HepG2 (cell line): ENCODE measurements around the gene MITF. TPM values are rescaled to one million over a fixed set of nuclear protein-coding genes. Genes with fewer than 3 reads are reported as not detected.

Experiments used
- ATAC-seq: fragments of 200-7000 bp; cut with Tn5 transposase; 3 replicates; pipeline ENCODE4 v1.9.1; 2020; ENCODE audit warnings: mild to moderate bottlenecking, moderate library complexity
- BruUV-seq: library from RNA; stranded (reverse); fragments of 400-500 nt; replicated peaks from 2 replicates; lab custom pipeline; 2021; lab: Mats Ljungman, UMichigan
- CTCF ChIA-PET: fragments of 300-600 bp; formaldehyde crosslinking; extraction: SDS; loops from one replicate; lab custom pipeline; 2021; ENCODE audit warnings: low total read pairs, inconsistent platforms, low intra/inter-chr PET ratio; lab: Yijun Ruan, JAX
- POLR2A ChIA-PET: fragments of 350-600 bp; sonication (Branson Sonifier 250); formaldehyde crosslinking; loops from one replicate; lab custom pipeline; 2020; ENCODE audit warnings: antibody characterized with exemption, inconsistent platforms; lab: Yijun Ruan, JAX
- DNase-seq: peaks from one replicate; pipeline ENCODE4 v3.0.0-alpha.2; 2015; ENCODE audit warnings: low spot score
- FAIRE-seq: peaks from 3 replicates; lab custom pipeline; 2011; peaks lifted over from hg19 to GRCh38; lab: Jason Lieb, UNC
- H2AFZ ChIP-seq: one replicate; pipeline ENCODE4 v1.6.1; 2011; ENCODE audit warnings: low read length, inconsistent platforms
- H3K27ac ChIP-seq: fragments of 300-600 bp; 3 replicates; pipeline ENCODE4 v1.8.0; 2011; ENCODE audit warnings: mixed run types, mild to moderate bottlenecking, mixed read lengths, low read length, inconsistent platforms; ENCODE audit not compliant: insufficient read depth; ENCODE audit errors: extremely low read length
- H3K27me3 ChIP-seq, 2 experiments: fragments of 200-600 bp in 1 of 2; 2 replicates in 1 of 2; 3 replicates in 1 of 2; pipeline versions ENCODE4 v1.6.0 to v1.8.0; 2011; ENCODE audit warnings: low read length in 2 of 2, mild to moderate bottlenecking in 2 of 2, moderate library complexity in 2 of 2, inconsistent platforms in 1 of 2; ENCODE audit not compliant: insufficient read depth in 2 of 2, control insufficient read depth in 1 of 2
- H3K36me3 ChIP-seq, 2 experiments: fragments of 200-600 bp in 1 of 2; replicated peaks in 1 of 2; 2 replicates in 1 of 2; 3 replicates in 1 of 2; pipeline versions ENCODE4 v1.5.1 to v1.8.0; 2011; ENCODE audit warnings: low read length in 2 of 2, inconsistent platforms in 1 of 2; ENCODE audit not compliant: insufficient read depth in 2 of 2, control insufficient read depth in 1 of 2
- H3K4me1 ChIP-seq: 2 replicates; pipeline ENCODE4 v1.5.1; 2012; ENCODE audit warnings: low read length, inconsistent platforms; ENCODE audit not compliant: insufficient read depth
- H3K4me2 ChIP-seq: 2 replicates; pipeline ENCODE4 v1.6.0; 2011; ENCODE audit warnings: low read depth, low read length, inconsistent platforms
- H3K4me3 ChIP-seq, 3 experiments: fragments of 200-600 bp in 1 of 3; sonication (generic), shearing (Covaris generic) in 1 of 3; replicated peaks in 1 of 3; 2 replicates each; pipeline ENCODE4 v1.5.1; 2011 to 2016; ENCODE audit warnings: low read length in 3 of 3, inconsistent platforms in 2 of 3, low read depth in 2 of 3, mild to moderate bottlenecking in 2 of 3, control low read depth in 1 of 3, mixed read lengths in 1 of 3; ENCODE audit not compliant: insufficient read depth in 1 of 3
- H3K79me2 ChIP-seq: one replicate; pipeline ENCODE4 v1.6.1; 2011; ENCODE audit warnings: low read length, inconsistent platforms; ENCODE audit not compliant: insufficient read depth
- H3K9ac ChIP-seq: 2 replicates; pipeline ENCODE4 v1.6.0; 2011; ENCODE audit warnings: mild to moderate bottlenecking, low read depth, low read length, inconsistent platforms; ENCODE audit not compliant: insufficient read depth
- H3K9me3 ChIP-seq: 2 replicates; pipeline ENCODE4 v1.5.1; 2012; ENCODE audit warnings: mild to moderate bottlenecking, low read length
- H4K20me1 ChIP-seq: 2 replicates; pipeline ENCODE4 v1.6.0; 2011; ENCODE audit warnings: inconsistent platforms, mild to moderate bottlenecking, low read length, moderate library complexity; ENCODE audit not compliant: insufficient read depth
- CBFB ChIP-seq: sonication (generic); formaldehyde crosslinking; IDR thresholded peaks from 2 replicates; pipeline ENCODE4 v1.4.0; 2020; ENCODE audit warnings: missing genetic modification reagents
- ETV6 ChIP-seq: sonication (generic); formaldehyde crosslinking; conservative IDR thresholded peaks from 2 replicates; pipeline ENCODE4 v1.4.0; 2020; ENCODE audit warnings: missing genetic modification reagents
- HES4 ChIP-seq: sonication (generic); formaldehyde crosslinking; IDR thresholded peaks from 2 replicates; pipeline ENCODE4 v1.9.0; 2021; ENCODE audit warnings: mild to moderate bottlenecking, missing genetic modification reagents, borderline replicate concordance
- HOXA5 ChIP-seq: sonication (generic); formaldehyde crosslinking; IDR thresholded peaks from 2 replicates; pipeline ENCODE4 v1.4.0; 2020; ENCODE audit warnings: missing genetic modification reagents
- KDM3A ChIP-seq: IDR thresholded peaks from 2 replicates; pipeline ENCODE4 v1.6.1; 2018; ENCODE audit warnings: low read depth, missing compliant biosample characterization
- NFIB ChIP-seq: sonication (generic); formaldehyde crosslinking; IDR thresholded peaks from 2 replicates; pipeline ENCODE4 v1.9.0; 2021; ENCODE audit warnings: missing genetic modification reagents, mild to moderate bottlenecking, borderline replicate concordance
- PPARG ChIP-seq: conservative IDR thresholded peaks from 2 replicates; pipeline ENCODE4 v1.6.1; 2016; ENCODE audit warnings: missing biosample characterization, missing genetic modification reagents
- RFXAP ChIP-seq: sonication (generic); formaldehyde crosslinking; IDR thresholded peaks from 2 replicates; pipeline ENCODE4 v1.4.0; 2020; ENCODE audit warnings: missing genetic modification reagents, borderline replicate concordance
- YEATS4 ChIP-seq: sonication (generic); formaldehyde crosslinking; IDR thresholded peaks from 2 replicates; pipeline ENCODE4 v1.4.0; 2020; ENCODE audit warnings: missing genetic modification reagents, borderline replicate concordance
- ZBTB42 ChIP-seq: sonication (generic); formaldehyde crosslinking; IDR thresholded peaks from 2 replicates; pipeline ENCODE4 v1.5.0; 2020; ENCODE audit warnings: mild to moderate bottlenecking, missing genetic modification reagents
- ZNF350 ChIP-seq: sonication (generic); formaldehyde crosslinking; IDR thresholded peaks from 2 replicates; pipeline ENCODE4 v1.4.0; 2020; ENCODE audit warnings: mild to moderate bottlenecking, low read depth, missing genetic modification reagents, borderline replicate concordance
- ZNF75D ChIP-seq: sonication (generic); formaldehyde crosslinking; IDR thresholded peaks from 2 replicates; pipeline ENCODE4 v1.8.1; 2023; ENCODE audit warnings: missing genetic modification reagents, mild to moderate bottlenecking, borderline replicate concordance
- WGBS: methylation state at CpG from one replicate; pipeline ENCODE4 v1.1.6; 2017; ENCODE audit warnings: low lambda C conversion rate; 5-methylcytosine and 5-hydroxymethylcytosine counted together
- in situ Hi-C: cut with HindIII; loops from 2 replicates; pipeline ENCODE4 v1.10.0; 2017; ENCODE audit warnings: low pct_unique_long_range_greater_than_20kb; ENCODE audit not compliant: extremely low pct_ligation_motif_present
- intact Hi-C: fragments of 100-400 bp; cut with micrococcal nuclease; formaldehyde crosslinking; loops from one replicate; pipeline ENCODE4 v1.10.0; 2022; ENCODE audit not compliant: unreplicated experiment
- polyA plus RNA-seq, 8 experiments: library from polyadenylated mRNA; depleted of rRNA in 3 of 8; stranded (reverse) in 7 of 8; unstranded in 1 of 8; fragments of >200 nt; fragmentation: Illumina TruSeq in 4 of 8; extraction: Trizol in 4 of 8; gene quantifications; 2 replicates each; pipeline versions ENCODE4 v1.2.1 to v1.2.3, GENCODE V29; 2011 to 2016; ENCODE audit warnings: low read depth in 4 of 8, missing spikeins in 1 of 8, mixed read lengths in 1 of 8; ENCODE audit not compliant: insufficient read depth in 1 of 8
- total RNA-seq, 5 experiments: library from RNA; depleted of rRNA; stranded (reverse); fragments of >200 nt; fragmentation: Illumina TruSeq; extraction: Trizol; gene quantifications; 2 replicates each; pipeline ENCODE4 v1.2.3, GENCODE V29; 2016; ENCODE audit warnings: low read depth in 1 of 5
- TF ChIP-seq, protein P1 (sequence below): sonication (generic); formaldehyde crosslinking; IDR thresholded peaks from 2 replicates; pipeline ENCODE4 v1.5.0; 2020; ENCODE audit warnings: mild to moderate bottlenecking, missing genetic modification reagents, borderline replicate concordance
- TF ChIP-seq, protein P2 (sequence below): sonication (generic); formaldehyde crosslinking; IDR thresholded peaks from 2 replicates; pipeline ENCODE4 v1.5.0; 2020; ENCODE audit warnings: missing genetic modification reagents
- TF ChIP-seq, protein P3 (sequence below): fragments of 450-650 bp; IDR thresholded peaks from 2 replicates; pipeline ENCODE4 v1.6.1; 2017
- TF ChIP-seq, protein P4 (sequence below): sonication (generic); formaldehyde crosslinking; IDR thresholded peaks from 2 replicates; pipeline ENCODE4 v1.4.0; 2020; ENCODE audit warnings: missing genetic modification reagents, mild to moderate bottlenecking, borderline replicate concordance

The MITF gene
- total and polyA plus RNA-seq, 2 of the 13 experiments (the other 11 are each of a cell fraction or from before 2014, with no cell fraction given) = 0.12 to 0.38 TPM

DNA sequence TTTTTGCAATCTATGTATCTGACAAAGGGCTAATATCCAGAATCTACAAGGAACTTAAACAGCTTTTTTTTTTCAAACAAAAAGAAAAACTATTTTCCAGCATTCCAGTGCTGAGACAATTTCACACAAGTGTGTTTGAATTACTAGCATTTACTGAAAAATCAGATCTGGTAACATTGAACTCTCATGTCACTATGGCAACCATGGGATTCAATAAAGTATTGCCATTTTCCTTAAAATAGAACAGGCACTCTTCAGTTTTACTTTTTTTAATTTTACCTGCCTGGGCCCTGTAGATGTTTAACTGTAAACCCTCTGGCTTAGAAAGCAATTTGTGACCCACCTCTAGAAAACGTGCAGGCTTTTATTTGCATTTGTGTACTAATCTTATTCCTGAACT is 105.4 kb downstream of the MITF start (continued):
- TF ChIP-seq, protein P1, sequence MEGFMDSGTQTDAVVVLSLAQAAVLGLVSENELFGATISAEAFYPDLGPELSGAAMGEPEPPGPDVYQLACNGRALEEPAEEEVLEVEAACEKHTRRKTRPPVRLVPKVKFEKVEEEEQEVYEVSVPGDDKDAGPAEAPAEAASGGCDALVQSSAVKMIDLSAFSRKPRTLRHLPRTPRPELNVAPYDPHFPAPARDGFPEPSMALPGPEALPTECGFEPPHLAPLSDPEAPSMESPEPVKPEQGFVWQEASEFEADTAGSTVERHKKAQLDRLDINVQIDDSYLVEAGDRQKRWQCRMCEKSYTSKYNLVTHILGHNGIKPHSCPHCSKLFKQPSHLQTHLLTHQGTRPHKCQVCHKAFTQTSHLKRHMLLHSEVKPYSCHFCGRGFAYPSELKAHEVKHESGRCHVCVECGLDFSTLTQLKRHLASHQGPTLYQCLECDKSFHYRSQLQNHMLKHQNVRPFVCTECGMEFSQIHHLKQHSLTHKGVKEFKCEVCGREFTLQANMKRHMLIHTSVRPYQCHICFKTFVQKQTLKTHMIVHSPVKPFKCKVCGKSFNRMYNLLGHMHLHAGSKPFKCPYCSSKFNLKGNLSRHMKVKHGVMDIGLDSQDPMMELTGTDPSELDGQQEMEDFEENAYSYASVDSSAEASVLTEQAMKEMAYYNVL (CRISPR knock-in tag) = no peak
- TF ChIP-seq ZBTB42 (CRISPR knock-in tag) (no peak), ZNF350 (no peak), PPARG (CRISPR knock-in tag) (no peak)

DNA sequence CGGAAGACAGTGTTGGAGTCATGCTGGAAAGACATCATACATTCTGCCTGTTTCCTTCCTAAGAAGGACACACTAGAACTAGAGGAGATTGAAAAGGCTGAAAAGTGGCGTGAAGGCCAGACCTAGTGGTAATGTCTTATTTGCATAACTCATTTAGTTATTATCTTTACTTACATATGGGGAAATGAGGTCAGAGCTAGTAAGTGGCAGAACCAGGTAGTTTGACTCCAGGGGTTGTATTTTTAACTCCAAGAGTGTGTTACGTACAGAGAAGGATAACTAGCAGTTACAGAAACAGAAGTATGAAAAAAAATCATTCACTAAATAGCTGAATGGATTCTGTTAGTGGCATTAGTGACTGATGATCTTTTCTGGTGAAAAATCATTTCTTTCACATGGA is 108.0 kb downstream of the MITF start:
- POLR2A ChIA-PET = no interaction called here
- Histone ChIP-seq H3K79me2 (no peaks in the 10 kb centered on the region), H3K27ac (no peak overlapping the region), H3K27me3 (0 out of 5 replicates have a peak, but pooled peaks cover 0 to 1% of the 10 kb centered on the region in 2 experiments), H3K4me1 (no peaks in the 10 kb centered on the region), H3K4me3 (no peak overlapping the region), H3K4me2 (no peak overlapping the region), H2AFZ (no peak overlapping the region), H3K9me3 (no peaks in the 10 kb centered on the region), H3K9ac (no peak overlapping the region), H3K36me3 (no peaks in the 10 kb centered on the region), H4K20me1 (no peaks in the 10 kb centered on the region)
- WGBS = 22% methylated on average over 3 of the region's 3 CpGs
- BruUV-seq = no TSS peak
- no peak for ATAC-seq
- intact Hi-C loops = no loop called here
- in situ Hi-C loops = no loop called here
- CTCF ChIA-PET = no interaction called here
- no peak for FAIRE-seq
- no peak for DNase-seq
- TF ChIP-seq KDM3A (CRISPR knock-in tag) (no peak), HES4 (CRISPR knock-in tag) (no peak), CBFB (no peak), ZNF75D (CRISPR knock-in tag) (no peak), HOXA5 (CRISPR knock-in tag) (no peak), ETV6 (no peak), YEATS4 (CRISPR knock-in tag) (no peak), NFIB (CRISPR knock-in tag) (no peak), RFXAP (CRISPR knock-in tag) (no peak)
- TF ChIP-seq, protein P2, sequence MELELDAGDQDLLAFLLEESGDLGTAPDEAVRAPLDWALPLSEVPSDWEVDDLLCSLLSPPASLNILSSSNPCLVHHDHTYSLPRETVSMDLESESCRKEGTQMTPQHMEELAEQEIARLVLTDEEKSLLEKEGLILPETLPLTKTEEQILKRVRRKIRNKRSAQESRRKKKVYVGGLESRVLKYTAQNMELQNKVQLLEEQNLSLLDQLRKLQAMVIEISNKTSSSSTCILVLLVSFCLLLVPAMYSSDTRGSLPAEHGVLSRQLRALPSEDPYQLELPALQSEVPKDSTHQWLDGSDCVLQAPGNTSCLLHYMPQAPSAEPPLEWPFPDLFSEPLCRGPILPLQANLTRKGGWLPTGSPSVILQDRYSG = no peak
- TF ChIP-seq, protein P3, sequence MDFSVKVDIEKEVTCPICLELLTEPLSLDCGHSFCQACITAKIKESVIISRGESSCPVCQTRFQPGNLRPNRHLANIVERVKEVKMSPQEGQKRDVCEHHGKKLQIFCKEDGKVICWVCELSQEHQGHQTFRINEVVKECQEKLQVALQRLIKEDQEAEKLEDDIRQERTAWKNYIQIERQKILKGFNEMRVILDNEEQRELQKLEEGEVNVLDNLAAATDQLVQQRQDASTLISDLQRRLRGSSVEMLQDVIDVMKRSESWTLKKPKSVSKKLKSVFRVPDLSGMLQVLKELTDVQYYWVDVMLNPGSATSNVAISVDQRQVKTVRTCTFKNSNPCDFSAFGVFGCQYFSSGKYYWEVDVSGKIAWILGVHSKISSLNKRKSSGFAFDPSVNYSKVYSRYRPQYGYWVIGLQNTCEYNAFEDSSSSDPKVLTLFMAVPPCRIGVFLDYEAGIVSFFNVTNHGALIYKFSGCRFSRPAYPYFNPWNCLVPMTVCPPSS = no peak
- TF ChIP-seq, protein P4, sequence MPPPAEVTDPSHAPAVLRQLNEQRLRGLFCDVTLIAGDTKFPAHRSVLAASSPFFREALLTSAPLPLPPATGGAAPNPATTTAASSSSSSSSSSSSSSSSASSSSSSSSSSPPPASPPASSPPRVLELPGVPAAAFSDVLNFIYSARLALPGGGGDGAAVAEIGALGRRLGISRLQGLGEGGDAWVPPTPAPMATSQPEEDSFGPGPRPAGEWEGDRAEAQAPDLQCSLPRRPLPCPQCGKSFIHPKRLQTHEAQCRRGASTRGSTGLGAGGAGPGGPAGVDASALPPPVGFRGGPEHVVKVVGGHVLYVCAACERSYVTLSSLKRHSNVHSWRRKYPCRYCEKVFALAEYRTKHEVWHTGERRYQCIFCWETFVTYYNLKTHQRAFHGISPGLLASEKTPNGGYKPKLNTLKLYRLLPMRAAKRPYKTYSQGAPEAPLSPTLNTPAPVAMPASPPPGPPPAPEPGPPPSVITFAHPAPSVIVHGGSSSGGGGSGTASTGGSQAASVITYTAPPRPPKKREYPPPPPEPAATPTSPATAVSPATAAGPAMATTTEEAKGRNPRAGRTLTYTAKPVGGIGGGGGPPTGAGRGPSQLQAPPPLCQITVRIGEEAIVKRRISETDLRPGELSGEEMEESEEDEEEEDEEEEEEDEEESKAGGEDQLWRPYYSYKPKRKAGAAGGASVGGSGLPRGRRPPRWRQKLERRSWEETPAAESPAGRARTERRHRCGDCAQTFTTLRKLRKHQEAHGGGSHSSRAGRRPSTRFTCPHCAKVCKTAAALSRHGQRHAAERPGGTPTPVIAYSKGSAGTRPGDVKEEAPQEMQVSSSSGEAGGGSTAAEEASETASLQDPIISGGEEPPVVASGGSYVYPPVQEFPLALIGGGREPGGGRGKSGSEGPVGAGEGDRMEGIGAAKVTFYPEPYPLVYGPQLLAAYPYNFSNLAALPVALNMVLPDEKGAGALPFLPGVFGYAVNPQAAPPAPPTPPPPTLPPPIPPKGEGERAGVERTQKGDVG (CRISPR knock-in tag) = no peak
